HG02840 (cell line): ENCODE measurements around the gene NDUFB7.

Source experiments
- ATAC-seq: cut with Tn5 transposase; IDR thresholded peaks from one replicate; pipeline ENCODE4 v1.9.1; 2021; ENCODE audit warnings: mild to moderate bottlenecking, moderate library complexity, moderate number of reproducible peaks; ENCODE audit not compliant: unreplicated experiment, low FRiP score

NDUFB7 gene

GRCh38 chr19:14528419-14529253, 43.2 kb downstream of the NDUFB7 start:
- ATAC-seq: no peak

GRCh38 chr19:14526423-14526822, 45.4 kb downstream of the NDUFB7 start:
- ATAC-seq: no peak

- no peak for ATAC-seq
Measured at GRCh38 chr19:14525729-14526128, 46.1 kb downstream of the NDUFB7 start.

GRCh38 chr19:14520543-14520942, 51.3 kb downstream of the NDUFB7 start:
- no peak for ATAC-seq

- ATAC-seq: no peak
Measured at GRCh38 chr19:14519860-14520407, 51.9 kb downstream of the NDUFB7 start.

- no peak for ATAC-seq
Measured at GRCh38 chr19:14519245-14519859, 52.5 kb downstream of the NDUFB7 start.

- peak; percentile 72 for ATAC-seq
Measured at GRCh38 chr19:14517840-14518505, 53.9 kb downstream of the NDUFB7 start, which contains the start of gene DNAJB1. Gene DNAJB1, minus strand, starts transcription at chr19:14518397. Its CDS starts 48 bp downstream, at chr19:14518349.

GRCh38 chr19:14517446-14517839, 54.4 kb downstream of the NDUFB7 start:
- ATAC-seq: no peak

- ATAC-seq: no peak
Measured at GRCh38 chr19:14516746-14517438, 55.0 kb downstream of the NDUFB7 start.
